ENCODE measurements around the gene UTS2. TPM values are rescaled to one million over a fixed set of nuclear protein-coding genes. Genes with fewer than 3 reads are reported as not detected.

Gene UTS2
- total RNA-seq, 1 donor from 2014 or later: not detected

GRCh38 chr1:7813677-7814373 is 39.0 kb downstream of the UTS2 start:
- DNase-seq (ENCODE audit: extremely low read depth, low read depth, low spot score): no peak

- DNase-seq (ENCODE audit: extremely low read depth, low read depth, low spot score): no peak
Observed at GRCh38 chr1:7811476-7811875, 41.4 kb downstream of the UTS2 start.

GRCh38 chr1:7810395-7810794 is 42.5 kb downstream of the UTS2 start:
- peak; percentile 27 for DNase-seq (ENCODE audit: extremely low read depth, low read depth, low spot score)

- no peak for DNase-seq (ENCODE audit: extremely low read depth, low read depth, low spot score)
Observed at GRCh38 chr1:7809742-7810141, 43.1 kb downstream of the UTS2 start.

- peak; percentile 18 for DNase-seq (ENCODE audit: extremely low read depth, low read depth, low spot score)
Observed at GRCh38 chr1:7808253-7808844, 44.5 kb downstream of the UTS2 start.

- DNase-seq (ENCODE audit: extremely low read depth, low read depth, low spot score): no peak
Observed at GRCh38 chr1:7805460-7805859, 47.4 kb downstream of the UTS2 start.

Other genes starting within 250 kb of the UTS2 start
- gene VAMP3, start 81.8 kb downstream of the UTS2 start, total RNA-seq: 199 and 205 TPM in 2 replicates
- gene PER3, start 68.8 kb downstream of the UTS2 start, total RNA-seq: 2.1 and 4.8 TPM in 2 replicates
- 2.5 and 6.7 TPM in 2 replicates for gene TNFRSF9, start 87.8 kb upstream of the UTS2 start, total RNA-seq
- gene PARK7, start 108.6 kb upstream of the UTS2 start, total RNA-seq: 197 and 212 TPM in 2 replicates
- gene ERRFI1, start 173.2 kb upstream of the UTS2 start, total RNA-seq: 59.7 and 63.0 TPM in 2 replicates

All from glomerular endothelial cell (primary cell).